GM12872 (cell line): ENCODE data around the gene ARHGEF4.

Source experiments
- TF ChIP-seq, protein P1 (sequence below): IDR thresholded peaks from 3 replicates; pipeline ENCODE4 v1.5.1; 2011; ENCODE audit warnings: low read depth, mild to moderate bottlenecking, low read length, moderate library complexity; ENCODE audit not compliant: insufficient read depth

The ARHGEF4 gene

DNA sequence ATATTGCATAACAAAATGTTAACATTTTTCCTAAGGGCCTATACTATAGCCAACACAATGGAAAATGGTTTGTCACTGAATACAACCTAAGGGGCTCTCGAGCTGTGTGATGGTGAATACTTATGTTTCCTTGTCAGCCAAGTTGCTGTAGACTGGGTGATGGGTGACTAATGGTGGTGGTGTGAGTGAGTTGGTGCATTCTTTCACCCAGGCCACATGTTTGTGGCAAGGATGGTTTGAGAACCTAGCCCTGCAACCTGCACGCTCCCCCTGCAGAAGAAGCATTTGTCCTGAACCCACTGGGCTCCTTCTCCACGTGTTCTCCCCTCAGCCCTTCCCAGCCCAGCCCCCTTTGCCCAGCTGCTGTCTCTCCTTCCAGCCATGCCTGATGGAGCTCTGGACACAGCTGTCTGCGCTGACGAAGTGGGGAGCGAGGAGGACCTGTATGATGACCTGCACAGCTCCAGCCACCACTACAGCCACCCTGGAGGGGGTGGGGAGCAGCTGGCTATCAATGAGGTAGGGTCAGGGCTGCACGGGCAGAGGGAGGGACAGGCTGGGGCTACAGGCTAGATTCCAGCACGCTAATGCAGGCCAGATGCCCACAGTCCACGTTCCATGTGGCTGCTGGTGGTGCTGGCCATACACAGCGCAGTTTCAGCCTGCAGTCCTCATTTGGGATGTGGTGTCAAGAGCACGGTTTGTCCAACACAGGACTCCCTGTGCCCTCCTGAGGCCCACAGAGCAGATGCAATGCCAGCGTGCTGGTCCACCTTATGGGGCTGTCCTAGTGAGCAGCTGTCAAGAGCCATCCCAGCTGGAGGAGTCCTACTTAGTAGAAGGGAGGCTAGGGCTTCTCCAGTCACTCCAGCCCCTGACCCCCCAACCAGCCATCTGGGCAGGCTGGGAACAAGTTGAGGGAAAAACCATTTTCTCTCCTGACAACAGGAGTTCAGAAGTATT is 191.1 kb downstream of the ARHGEF4 start:
- TF ChIP-seq, protein P1, sequence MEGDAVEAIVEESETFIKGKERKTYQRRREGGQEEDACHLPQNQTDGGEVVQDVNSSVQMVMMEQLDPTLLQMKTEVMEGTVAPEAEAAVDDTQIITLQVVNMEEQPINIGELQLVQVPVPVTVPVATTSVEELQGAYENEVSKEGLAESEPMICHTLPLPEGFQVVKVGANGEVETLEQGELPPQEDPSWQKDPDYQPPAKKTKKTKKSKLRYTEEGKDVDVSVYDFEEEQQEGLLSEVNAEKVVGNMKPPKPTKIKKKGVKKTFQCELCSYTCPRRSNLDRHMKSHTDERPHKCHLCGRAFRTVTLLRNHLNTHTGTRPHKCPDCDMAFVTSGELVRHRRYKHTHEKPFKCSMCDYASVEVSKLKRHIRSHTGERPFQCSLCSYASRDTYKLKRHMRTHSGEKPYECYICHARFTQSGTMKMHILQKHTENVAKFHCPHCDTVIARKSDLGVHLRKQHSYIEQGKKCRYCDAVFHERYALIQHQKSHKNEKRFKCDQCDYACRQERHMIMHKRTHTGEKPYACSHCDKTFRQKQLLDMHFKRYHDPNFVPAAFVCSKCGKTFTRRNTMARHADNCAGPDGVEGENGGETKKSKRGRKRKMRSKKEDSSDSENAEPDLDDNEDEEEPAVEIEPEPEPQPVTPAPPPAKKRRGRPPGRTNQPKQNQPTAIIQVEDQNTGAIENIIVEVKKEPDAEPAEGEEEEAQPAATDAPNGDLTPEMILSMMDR, result no peak

DNA sequence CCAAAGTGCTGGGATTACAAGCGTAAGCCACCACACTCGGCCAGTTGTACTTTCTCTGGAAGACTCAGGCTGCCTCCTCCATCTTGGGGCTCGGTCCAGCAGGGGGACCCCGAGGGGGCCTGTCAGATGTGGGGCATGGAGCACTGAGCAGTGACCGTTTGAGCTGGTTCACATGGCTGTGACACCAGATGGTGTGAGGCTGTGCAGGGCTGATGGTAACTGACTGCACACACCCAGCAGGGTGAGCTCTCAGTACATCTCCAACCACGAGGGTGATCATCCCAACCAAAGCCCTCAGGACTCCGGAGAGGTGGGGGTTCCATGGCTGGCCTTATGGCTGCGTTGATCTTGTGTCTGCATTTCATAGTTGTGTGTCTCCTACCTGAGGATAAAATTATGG is 193.1 kb downstream of the ARHGEF4 start:
- TF ChIP-seq, protein P1, result no peak

DNA sequence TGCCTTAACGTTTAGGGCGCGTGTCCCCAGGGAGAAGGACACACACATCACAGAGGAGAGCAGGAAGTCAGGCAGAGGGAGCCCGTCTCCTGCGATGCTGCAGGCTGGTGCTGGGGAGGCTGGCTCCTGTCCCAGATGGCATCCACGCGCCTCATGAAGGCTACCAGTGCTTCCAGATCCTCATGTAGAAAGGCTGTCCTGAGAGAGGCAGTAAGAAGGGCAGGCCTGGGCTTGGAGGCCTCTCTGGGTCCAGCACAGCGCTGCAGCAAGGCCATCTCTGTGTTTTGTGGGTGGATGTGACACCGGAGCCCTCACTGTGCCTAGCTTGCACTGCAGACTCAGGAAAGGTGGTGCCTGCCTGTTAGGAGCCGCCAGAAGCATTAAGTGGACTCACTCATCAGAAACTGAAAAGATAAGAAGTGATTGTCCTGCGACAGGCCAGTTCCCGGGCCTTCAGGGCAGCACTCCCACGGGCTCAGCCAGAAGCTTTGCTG is 193.8 kb downstream of the ARHGEF4 start:
- TF ChIP-seq, protein P1, result no peak

DNA sequence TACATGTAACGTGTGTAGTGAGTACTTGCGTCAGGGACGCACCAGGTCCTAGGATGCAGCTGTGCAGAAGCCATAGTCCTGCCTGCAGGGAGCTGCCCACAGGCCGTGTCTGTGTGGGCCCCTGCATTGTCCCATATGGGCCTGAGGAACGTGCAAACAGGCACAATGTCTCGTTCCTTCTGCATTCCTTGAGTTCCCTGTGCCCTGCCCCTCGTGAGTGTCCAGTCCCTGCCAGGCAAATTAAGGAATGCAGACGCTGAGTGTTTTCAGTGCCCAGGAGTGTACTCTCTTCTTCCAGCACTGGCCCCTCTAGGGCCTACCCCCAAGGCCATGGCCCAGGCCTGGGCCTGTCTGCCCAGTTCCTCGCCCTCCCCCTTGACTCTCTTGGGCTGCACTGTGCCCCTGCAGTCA is 194.7 kb downstream of the ARHGEF4 start:
- TF ChIP-seq, protein P1, result no peak

DNA sequence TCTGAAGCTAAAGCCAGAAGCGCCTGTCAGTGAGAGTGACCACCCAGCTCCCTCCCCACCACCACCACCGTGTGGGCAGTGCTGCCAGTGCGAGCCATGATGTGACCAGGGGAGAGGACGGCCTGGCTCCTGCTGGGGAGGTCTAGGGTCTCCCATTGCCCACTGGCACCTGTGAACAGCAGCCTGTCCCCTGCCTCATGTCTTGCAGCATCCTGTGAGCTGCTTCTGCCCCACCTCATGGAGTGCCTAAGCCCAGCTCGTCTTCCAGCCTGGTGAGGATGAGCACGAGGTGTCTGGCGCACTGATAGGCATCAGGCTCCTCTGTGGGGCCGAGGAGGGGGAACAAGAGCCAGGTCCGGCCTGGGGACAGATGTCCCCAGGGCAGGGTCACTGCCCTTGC is 195.2 kb downstream of the ARHGEF4 start:
- TF ChIP-seq, protein P1, result no peak

DNA sequence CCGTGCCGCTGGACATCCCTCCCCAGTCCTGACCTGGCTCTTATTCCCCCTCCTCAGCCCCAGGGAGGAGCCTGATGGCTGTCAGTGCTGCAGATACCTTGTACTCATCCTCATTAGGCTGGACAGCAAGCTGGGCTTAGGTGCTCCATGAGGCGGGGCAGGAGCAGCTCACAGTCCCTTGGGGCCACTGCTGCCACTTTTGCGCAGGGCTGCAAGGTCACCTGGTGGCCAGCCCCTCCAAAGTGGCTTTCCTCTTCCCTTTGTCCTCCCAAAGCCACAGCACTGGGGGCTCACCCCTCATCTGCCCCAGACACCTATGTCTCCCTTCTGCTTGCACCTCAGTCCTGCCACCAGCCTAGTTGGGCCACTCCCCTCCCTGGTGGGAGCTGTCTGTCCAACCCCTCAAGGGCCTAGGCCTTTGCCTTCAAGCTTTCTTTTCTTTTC is 195.7 kb downstream of the ARHGEF4 start:
- TF ChIP-seq, protein P1, result no peak

DNA sequence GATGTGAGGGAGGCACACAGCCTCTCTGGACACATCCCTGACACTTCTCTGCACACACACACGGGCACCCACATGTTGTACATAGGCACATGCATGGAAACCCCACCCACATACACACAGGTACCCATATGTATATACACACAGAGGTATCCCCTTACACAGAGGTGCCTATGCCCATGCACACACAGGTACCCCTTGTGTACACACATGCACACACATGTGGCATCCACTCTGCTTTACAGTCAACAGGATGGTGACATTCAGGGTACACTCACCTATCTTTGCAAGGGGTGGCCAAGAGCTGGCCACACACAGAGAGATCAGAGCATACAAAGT is 197.0 kb downstream of the ARHGEF4 start:
- TF ChIP-seq, protein P1, result no peak
